Measurements from ENCODE around the gene LRRC59.

DNA sequence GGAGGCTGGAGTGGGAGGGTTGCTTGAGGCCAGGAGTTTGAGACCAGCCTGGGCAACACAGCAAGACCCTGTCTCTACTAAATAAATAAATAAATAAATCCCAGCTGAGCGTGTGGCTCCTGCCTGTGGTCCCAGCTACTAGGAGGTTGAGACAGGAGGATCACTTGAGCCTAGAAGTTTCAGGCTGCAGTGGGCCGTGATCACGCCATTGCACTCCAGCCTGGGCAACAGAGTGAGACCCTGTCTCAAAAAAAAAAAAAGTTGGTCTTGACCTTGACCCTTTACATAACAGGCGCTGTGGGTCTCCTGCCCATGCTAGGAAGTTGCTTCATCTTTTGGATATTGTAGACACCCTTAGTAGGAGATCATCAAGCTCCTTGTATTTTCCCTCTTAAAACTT, 40.1 kb upstream of the LRRC59 start:
- TF ChIP-seq, protein P1, sequence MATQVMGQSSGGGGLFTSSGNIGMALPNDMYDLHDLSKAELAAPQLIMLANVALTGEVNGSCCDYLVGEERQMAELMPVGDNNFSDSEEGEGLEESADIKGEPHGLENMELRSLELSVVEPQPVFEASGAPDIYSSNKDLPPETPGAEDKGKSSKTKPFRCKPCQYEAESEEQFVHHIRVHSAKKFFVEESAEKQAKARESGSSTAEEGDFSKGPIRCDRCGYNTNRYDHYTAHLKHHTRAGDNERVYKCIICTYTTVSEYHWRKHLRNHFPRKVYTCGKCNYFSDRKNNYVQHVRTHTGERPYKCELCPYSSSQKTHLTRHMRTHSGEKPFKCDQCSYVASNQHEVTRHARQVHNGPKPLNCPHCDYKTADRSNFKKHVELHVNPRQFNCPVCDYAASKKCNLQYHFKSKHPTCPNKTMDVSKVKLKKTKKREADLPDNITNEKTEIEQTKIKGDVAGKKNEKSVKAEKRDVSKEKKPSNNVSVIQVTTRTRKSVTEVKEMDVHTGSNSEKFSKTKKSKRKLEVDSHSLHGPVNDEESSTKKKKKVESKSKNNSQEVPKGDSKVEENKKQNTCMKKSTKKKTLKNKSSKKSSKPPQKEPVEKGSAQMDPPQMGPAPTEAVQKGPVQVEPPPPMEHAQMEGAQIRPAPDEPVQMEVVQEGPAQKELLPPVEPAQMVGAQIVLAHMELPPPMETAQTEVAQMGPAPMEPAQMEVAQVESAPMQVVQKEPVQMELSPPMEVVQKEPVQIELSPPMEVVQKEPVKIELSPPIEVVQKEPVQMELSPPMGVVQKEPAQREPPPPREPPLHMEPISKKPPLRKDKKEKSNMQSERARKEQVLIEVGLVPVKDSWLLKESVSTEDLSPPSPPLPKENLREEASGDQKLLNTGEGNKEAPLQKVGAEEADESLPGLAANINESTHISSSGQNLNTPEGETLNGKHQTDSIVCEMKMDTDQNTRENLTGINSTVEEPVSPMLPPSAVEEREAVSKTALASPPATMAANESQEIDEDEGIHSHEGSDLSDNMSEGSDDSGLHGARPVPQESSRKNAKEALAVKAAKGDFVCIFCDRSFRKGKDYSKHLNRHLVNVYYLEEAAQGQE (IDR thresholded peaks at IDR 0.05; ENCODE audit: borderline replicate concordance) = no peak
- no peak for TF ChIP-seq EZH2 (IDR thresholded peaks at IDR 0.05; ENCODE audit: borderline replicate concordance, insufficient read depth, low read length, poor library complexity, severe bottlenecking)
- TF ChIP-seq MXI1 (conservative IDR thresholded peaks at IDR 0.05; ENCODE audit: poor library complexity, severe bottlenecking) = no peak
- no peak for TF ChIP-seq CTCF (IDR thresholded peaks at IDR 0.05; ENCODE audit: poor library complexity, severe bottlenecking)
- no peak for TF ChIP-seq SMC3 (conservative IDR thresholded peaks at IDR 0.05; ENCODE audit: poor library complexity)
- no peak for TF ChIP-seq POLR2AphosphoS5 (IDR thresholded peaks at IDR 0.05)
- TF ChIP-seq TAF1 (IDR thresholded peaks at IDR 0.05; ENCODE audit: low read depth) = no peak
- TF ChIP-seq RAD21 (conservative IDR thresholded peaks at IDR 0.05) = no peak

Measured in neural cell (in vitro differentiated cells).